Keratinocyte (primary cell): ENCODE data around the gene SUMF2. TPM values are rescaled to one million over a fixed set of nuclear protein-coding genes. Genes with fewer than 3 reads are reported as not detected.
"Not testable (repeated sequence)": the region's sequence is repeated elsewhere in the genome, so short reads cannot be mapped to it uniquely, and the experiment has no call there.

Source experiments
- DNase-seq: peaks from one replicate; pipeline ENCODE4 v3.0.0-alpha.2; 2011; ENCODE audit warnings: low read depth, missing footprints, low spot score
- FAIRE-seq: peaks from 2 replicates; lab custom pipeline; 2011; peaks lifted over from hg19 to GRCh38; lab: Jason Lieb, UNC
- H2AFZ ChIP-seq: 2 replicates; pipeline ENCODE4 v1.6.0; 2012; ENCODE audit warnings: low read length, control low read depth, inconsistent platforms; ENCODE audit not compliant: control insufficient read depth
- H3K27ac ChIP-seq: 2 replicates; pipeline ENCODE4 v1.5.1; 2011; ENCODE audit warnings: low read length; ENCODE audit not compliant: control insufficient read depth, insufficient read depth
- H3K27me3 ChIP-seq: 3 replicates; pipeline ENCODE4 v1.6.0; 2011; ENCODE audit warnings: low read length; ENCODE audit not compliant: control insufficient read depth, insufficient read depth; ENCODE audit errors: extremely low read depth
- H3K36me3 ChIP-seq, 2 experiments: 2 replicates in 1 of 2; 3 replicates in 1 of 2; pipeline ENCODE4 v1.5.1; 2011; ENCODE audit warnings: low read length in 2 of 2, mild to moderate bottlenecking in 1 of 2; ENCODE audit not compliant: control insufficient read depth in 2 of 2, insufficient read depth in 2 of 2; ENCODE audit errors: extremely low read depth in 1 of 2
- H3K4me1 ChIP-seq: 3 replicates; pipeline ENCODE4 v1.5.1; 2011; ENCODE audit warnings: low read length; ENCODE audit not compliant: control insufficient read depth, insufficient read depth; ENCODE audit errors: extremely low read depth
- H3K4me2 ChIP-seq: 3 replicates; pipeline ENCODE4 v1.6.0; 2011; ENCODE audit warnings: low read depth, low read length; ENCODE audit not compliant: control insufficient read depth, insufficient read depth; ENCODE audit errors: extremely low read depth
- H3K4me3 ChIP-seq, 3 experiments: fragments of 200-600 bp in 1 of 3; sonication (generic) in 1 of 3; 2 replicates in 2 of 3; 3 replicates in 1 of 3; pipeline ENCODE4 v1.5.1; 2011 to 2016; ENCODE audit warnings: low read length in 3 of 3, mild to moderate bottlenecking in 3 of 3, control low read depth in 2 of 3, inconsistent platforms in 1 of 3, low read depth in 1 of 3, mixed read lengths in 1 of 3, mixed run types in 1 of 3, moderate library complexity in 1 of 3; ENCODE audit not compliant: control insufficient read depth in 2 of 3, insufficient read depth in 2 of 3; ENCODE audit errors: extremely low read depth in 1 of 3
- H3K79me2 ChIP-seq: 2 replicates; pipeline ENCODE4 v1.6.0; 2012; ENCODE audit warnings: low read length; ENCODE audit not compliant: control insufficient read depth, insufficient read depth
- H3K9ac ChIP-seq: 3 replicates; pipeline ENCODE4 v1.6.0; 2011; ENCODE audit warnings: low read length; ENCODE audit not compliant: control insufficient read depth, insufficient read depth; ENCODE audit errors: extremely low read depth
- H3K9me1 ChIP-seq: 3 replicates; pipeline ENCODE4 v1.6.0; 2011; ENCODE audit warnings: low read length; ENCODE audit not compliant: control insufficient read depth, insufficient read depth; ENCODE audit errors: extremely low read depth
- H3K9me3 ChIP-seq: 2 replicates; pipeline ENCODE4 v1.5.1; 2012; ENCODE audit warnings: low read depth, low read length; ENCODE audit not compliant: control insufficient read depth
- H4K20me1 ChIP-seq: 3 replicates; pipeline ENCODE4 v1.6.0; 2011; ENCODE audit warnings: low read length; ENCODE audit not compliant: control insufficient read depth, insufficient read depth; ENCODE audit errors: extremely low read depth
- CTCF ChIP-seq, 3 experiments: IDR thresholded peaks in 1 of 3; conservative IDR thresholded peaks in 1 of 3; optimal IDR thresholded peaks in 1 of 3; 2 replicates in 2 of 3; 3 replicates in 1 of 3; pipeline versions ENCODE3 to v1.5.1; 2011; ENCODE audit warnings: low read length in 3 of 3, mild to moderate bottlenecking in 3 of 3, moderate library complexity in 2 of 3, control low read depth in 1 of 3, inconsistent platforms in 1 of 3; ENCODE audit not compliant: insufficient read depth in 2 of 3; ENCODE audit errors: extremely low read depth in 1 of 3
- EZH2 ChIP-seq: IDR thresholded peaks from one replicate; pipeline ENCODE4 v1.6.1; 2012; ENCODE audit warnings: inconsistent platforms, mild to moderate bottlenecking, low read length, moderate library complexity
- dilution Hi-C: fragments of 300-500 bp; cut with MboI; formaldehyde crosslinking; loops from one replicate; pipeline ENCODE4 v1.7.0; 2020; ENCODE audit warnings: low sequenced_read_pairs; ENCODE audit not compliant: extremely low pct_ligation_motif_present
- polyA plus RNA-seq, 5 experiments: library from polyadenylated mRNA; depleted of rRNA in 3 of 5; stranded (reverse) in 3 of 5; stranded (forward) in 1 of 5; unstranded in 1 of 5; fragments of >200 nt; gene quantifications; 1 replicate in 1 of 5; 2 replicates in 3 of 5; 3 replicates in 1 of 5; pipeline versions ENCODE4 v1.2.1 to v1.2.3, GENCODE V29; 2011 to 2012; ENCODE audit warnings: missing spikeins in 2 of 5, low read depth in 1 of 5, low replicate concordance in 1 of 5

SUMF2 gene
- polyA plus RNA-seq, 1 donor (not counting 4 experiments of a cell fraction or from before 2014, with no cell fraction given), result 73.8 TPM

GRCh38 chr7:56091591-56091990 is 27.5 kb downstream of the SUMF2 start:
- FAIRE-seq, result no peak
- H4K20me1 ChIP-seq, result no peaks in the 10 kb centered on the region
- no peaks in the 10 kb centered on the region for H3K27me3 ChIP-seq
- no peak overlapping the region for H3K9ac ChIP-seq
- no peak overlapping the region for H3K27ac ChIP-seq
- peaks cover 0 to 10% of the 10 kb centered on the region in 2 experiments for H3K36me3 ChIP-seq
- TF ChIP-seq EZH2, result no peak
- no peak for TF ChIP-seq CTCF (optimal IDR thresholded peaks at IDR 0.05 in 1 of 3, IDR thresholded peaks at IDR 0.05 in 1 of 3, conservative IDR thresholded peaks at IDR 0.05 in 1 of 3; ENCODE audit: extremely low read depth in 1 of 3, insufficient read depth in 2 of 3, low read length in 3 of 3)
- dilution Hi-C loops, result no loop called here
- peaks cover 5% of the 10 kb centered on the region for H3K4me1 ChIP-seq
- no peak overlapping the region for H3K4me2 ChIP-seq
- no peaks in the 10 kb centered on the region for H3K9me1 ChIP-seq
- DNase-seq, result no peak
- H2AFZ ChIP-seq, result no peak overlapping the region
- H3K79me2 ChIP-seq, result no peaks in the 10 kb centered on the region
- H3K4me3 ChIP-seq, result no peak overlapping the region
- H3K9me3 ChIP-seq, result no peaks in the 10 kb centered on the region

GRCh38 chr7:56092388-56092787 is 28.3 kb downstream of the SUMF2 start:
- H4K20me1 ChIP-seq, H3K4me1 ChIP-seq, H3K79me2 ChIP-seq, H3K27ac ChIP-seq, H3K9me1 ChIP-seq, dilution Hi-C loops, DNase-seq, H3K36me3 ChIP-seq, H3K9me3 ChIP-seq, FAIRE-seq, H3K27me3 ChIP-seq, H3K4me2 ChIP-seq, H3K9ac ChIP-seq, H2AFZ ChIP-seq, H3K4me3 ChIP-seq: not testable (repeated sequence)
